Liver (tissue), 9 donors: ENCODE measurements around the gene STYXL2. TPM values are rescaled to one million over a fixed set of nuclear protein-coding genes. Genes with fewer than 3 reads are reported as not detected.

Source experiments
- DNase-seq: peaks from one replicate; pipeline ENCODE4 v3.0.0-alpha.2; 2017; ENCODE audit warnings: low spot score
- H3K27ac ChIP-seq, 2 donors: one replicate each; pipeline ENCODE4 v1.7.0; 2013; ENCODE audit warnings: inconsistent platforms in 2 of 2, low read length in 2 of 2, control low read depth in 1 of 2, low read depth in 1 of 2, mild to moderate bottlenecking in 1 of 2
- H3K27me3 ChIP-seq, 4 donors: one replicate each; pipeline versions ENCODE4 v1.6.1 to v1.7.0; 2013; ENCODE audit warnings: low read length in 3 of 4, inconsistent platforms in 1 of 4, mild to moderate bottlenecking in 1 of 4, moderate library complexity in 1 of 4; ENCODE audit not compliant: control insufficient read depth in 4 of 4, insufficient read depth in 4 of 4
- H3K36me3 ChIP-seq, 4 donors: one replicate each; pipeline versions ENCODE4 v1.6.1 to v1.7.0; 2013; ENCODE audit warnings: low read length in 3 of 4, mild to moderate bottlenecking in 3 of 4, low read depth in 1 of 4, moderate library complexity in 1 of 4; ENCODE audit not compliant: control insufficient read depth in 4 of 4, insufficient read depth in 3 of 4
- H3K4me1 ChIP-seq, 4 donors: one replicate each; pipeline versions ENCODE4 v1.6.1 to v1.7.0; 2013; ENCODE audit warnings: low read length in 3 of 4, mild to moderate bottlenecking in 3 of 4, moderate library complexity in 1 of 4; ENCODE audit not compliant: control insufficient read depth in 4 of 4, insufficient read depth in 4 of 4
- H3K4me3 ChIP-seq, 3 donors: one replicate each; pipeline versions ENCODE4 v1.6.1 to v1.7.0; 2013; ENCODE audit warnings: low read length in 3 of 3, control low read depth in 1 of 3, low read depth in 1 of 3, mild to moderate bottlenecking in 1 of 3
- H3K9ac ChIP-seq, 2 donors: one replicate each; pipeline ENCODE4 v1.7.0; 2013; ENCODE audit warnings: low read length in 2 of 2, mild to moderate bottlenecking in 2 of 2, moderate library complexity in 2 of 2, control low read depth in 1 of 2, low read depth in 1 of 2
- H3K9me3 ChIP-seq, 4 donors: one replicate each; pipeline versions ENCODE4 v1.6.1 to v1.7.0; 2013; ENCODE audit warnings: low read length in 3 of 4; ENCODE audit not compliant: control insufficient read depth in 4 of 4
- ATF3 ChIP-seq: IDR thresholded peaks from 2 replicates; pipeline ENCODE4 v1.6.1; 2016; ENCODE audit warnings: antibody characterized with exemption
- CTCF ChIP-seq: fragments of 150-350 bp; IDR thresholded peaks from 2 replicates; pipeline ENCODE4 v1.5.1; 2017; ENCODE audit warnings: improper control_type of control experiment, low read depth, low read length; ENCODE audit not compliant: missing input control
- EGR1 ChIP-seq, 2 donors: IDR thresholded peaks; 2 replicates each; pipeline ENCODE4 v1.6.1; 2016 to 2018; ENCODE audit warnings: antibody characterized with exemption in 2 of 2, low read depth in 2 of 2
- FOXA1 ChIP-seq: IDR thresholded peaks from 2 replicates; pipeline ENCODE4 v1.6.1; 2016; ENCODE audit warnings: antibody characterized with exemption
- FOXA2 ChIP-seq: IDR thresholded peaks from 2 replicates; pipeline ENCODE4 v1.6.1; 2016; ENCODE audit warnings: antibody characterized with exemption
- GABPA ChIP-seq, 2 donors: IDR thresholded peaks in 1 of 2; conservative IDR thresholded peaks in 1 of 2; 2 replicates each; pipeline ENCODE4 v1.6.1; 2016; ENCODE audit warnings: antibody characterized with exemption in 2 of 2, mild to moderate bottlenecking in 1 of 2, moderate library complexity in 1 of 2
- HNF4A ChIP-seq, 2 donors: conservative IDR thresholded peaks; 2 replicates each; pipeline ENCODE4 v1.6.1; 2016; ENCODE audit warnings: antibody characterized with exemption in 2 of 2, mild to moderate bottlenecking in 2 of 2
- HNF4G ChIP-seq: IDR thresholded peaks from 2 replicates; pipeline ENCODE4 v1.6.1; 2016; ENCODE audit warnings: antibody characterized with exemption
- JUND ChIP-seq, 2 donors: IDR thresholded peaks; 2 replicates each; pipeline ENCODE4 v1.6.1; 2016; ENCODE audit warnings: antibody characterized with exemption in 2 of 2
- MAX ChIP-seq: IDR thresholded peaks from 2 replicates; pipeline ENCODE4 v1.6.1; 2016; ENCODE audit warnings: antibody characterized with exemption
- NR2F2 ChIP-seq: IDR thresholded peaks from 2 replicates; pipeline ENCODE4 v1.6.1; 2016; ENCODE audit warnings: antibody characterized with exemption
- RAD21 ChIP-seq, 2 donors: IDR thresholded peaks; 2 replicates each; pipeline ENCODE4 v1.6.1; 2016; ENCODE audit warnings: antibody characterized with exemption in 2 of 2, mild to moderate bottlenecking in 2 of 2
- REST ChIP-seq: IDR thresholded peaks from 2 replicates; pipeline ENCODE4 v1.6.1; 2016; ENCODE audit warnings: antibody characterized with exemption, mild to moderate bottlenecking
- RXRA ChIP-seq, 2 donors: IDR thresholded peaks; 2 replicates each; pipeline ENCODE4 v1.6.1; 2017 to 2018; ENCODE audit warnings: antibody characterized with exemption in 2 of 2, mild to moderate bottlenecking in 1 of 2
- SP1 ChIP-seq: IDR thresholded peaks from 2 replicates; pipeline ENCODE4 v1.6.1; 2018; ENCODE audit warnings: antibody characterized with exemption, mild to moderate bottlenecking
- TAF1 ChIP-seq: conservative IDR thresholded peaks from 2 replicates; pipeline ENCODE4 v1.6.1; 2016; ENCODE audit warnings: antibody characterized with exemption, mild to moderate bottlenecking
- ZBTB33 ChIP-seq: IDR thresholded peaks from 2 replicates; pipeline ENCODE4 v1.6.1; 2016; ENCODE audit warnings: antibody characterized with exemption
- WGBS: extraction: QIAGEN DNeasy Blood & Tissue Kit; methylation state at CpG from one replicate; pipeline ENCODE4 v1.1.7; 2013; 5-methylcytosine and 5-hydroxymethylcytosine counted together
- polyA plus RNA-seq, 2 donors: library from polyadenylated mRNA; stranded (reverse) in 1 of 2; unstranded in 1 of 2; fragments of 200-250 nt in 1 of 2; fragments of >200 nt in 1 of 2; fragmentation: Nextera tagmentation in 1 of 2; extraction: Ambion mirVana in 1 of 2; gene quantifications; one replicate each; pipeline versions ENCODE4 v1.2.1 to v1.2.3, GENCODE V29; 2013 to 2015
- total RNA-seq, 2 donors: library from RNA; depleted of rRNA; stranded (reverse); fragments of >200 nt; gene quantifications; one replicate each; pipeline ENCODE4 v1.2.3, GENCODE V29; 2014
- donor health status: healthy.
- donor health status: healthy.
- donor health status: healthy.
- donor health status: healthy.
- donor health status: healthy.

The STYXL2 gene
- total and polyA plus RNA-seq, 4 donors: 0.28 TPM; not detected in 3

- 86% methylated on average over 8 of the region's 8 CpGs for WGBS
- H3K36me3 ChIP-seq: no peaks in the 10 kb centered on the region
- TF ChIP-seq TAF1 (no peak), RXRA (IDR thresholded peaks at IDR 0.05) (no peak), FOXA2 (no peak), NR2F2 (no peak), HNF4A (conservative IDR thresholded peaks at IDR 0.05) (no peak)
- DNase-seq: no peak
- H3K9me3 ChIP-seq: peaks cover 0 to 3% (median 0%) of the 10 kb centered on the region in 4 donors
- no peak overlapping the region for H3K27ac ChIP-seq
- H3K9ac ChIP-seq: no peak overlapping the region
- H3K4me1 ChIP-seq: no peaks in the 10 kb centered on the region
- H3K27me3 ChIP-seq: no peaks in the 10 kb centered on the region
- no peak overlapping the region for H3K4me3 ChIP-seq
Observed at GRCh38 chr1:167094690-167095089, 815 bp downstream of the STYXL2 start.

GRCh38 chr1:167095368-167095767 is 1.5 kb downstream of the STYXL2 start:
- no peak overlapping the region for H3K9ac ChIP-seq
- 76% methylated on average over 5 of the region's 5 CpGs for WGBS
- DNase-seq: no peak
- no peak overlapping the region for H3K27ac ChIP-seq
- no peaks in the 10 kb centered on the region for H3K27me3 ChIP-seq
- H3K36me3 ChIP-seq: no peaks in the 10 kb centered on the region
- no peak overlapping the region for H3K4me3 ChIP-seq
- TF ChIP-seq MAX (no peak), JUND (IDR thresholded peaks at IDR 0.05) (no peak), RAD21 (IDR thresholded peaks at IDR 0.05) (no peak), RXRA (IDR thresholded peaks at IDR 0.05) (no peak), GABPA (IDR thresholded peaks at IDR 0.05 in 1 of 2, conservative IDR thresholded peaks at IDR 0.05 in 1 of 2) (no peak), HNF4A (conservative IDR thresholded peaks at IDR 0.05) (no peak), FOXA2 (no peak), FOXA1 (no peak), CTCF (no peak), HNF4G (no peak), EGR1 (IDR thresholded peaks at IDR 0.05; ENCODE audit: low read depth in 2 of 2) (no peak), TAF1 (no peak), SP1 (no peak), NR2F2 (no peak), ZBTB33 (no peak), ATF3 (no peak), REST (no peak)
- peaks cover 0 to 3% (median 0%) of the 10 kb centered on the region in 4 donors for H3K9me3 ChIP-seq
- no peaks in the 10 kb centered on the region for H3K4me1 ChIP-seq
